Nephron (organoid): ENCODE data around the gene DENND2A.
"Not testable (repeated sequence)": the region's sequence is repeated elsewhere in the genome, so short reads cannot be mapped to it uniquely, and the experiment has no call there.

Experiments
- H3K27ac Mint-ChIP-seq, 3 experiments: 2 replicates each; pipeline ENCODE4 v1.8.0; 2020; ENCODE audit warnings: mixed read lengths in 3 of 3, mild to moderate bottlenecking in 2 of 3, moderate library complexity in 1 of 3
- H3K27me3 Mint-ChIP-seq: 2 replicates; pipeline ENCODE4 v1.8.0; 2021; ENCODE audit warnings: low read depth, mild to moderate bottlenecking, moderate library complexity, mixed read lengths
- H3K36me3 Mint-ChIP-seq: 2 replicates; pipeline ENCODE4 v1.8.0; 2020; ENCODE audit warnings: low read depth, mixed read lengths
- H3K4me1 Mint-ChIP-seq: 2 replicates; pipeline ENCODE4 v1.8.0; 2020; ENCODE audit warnings: mixed read lengths
- H3K4me3 Mint-ChIP-seq, 3 experiments: 2 replicates each; pipeline ENCODE4 v1.8.0; 2020; ENCODE audit warnings: mild to moderate bottlenecking in 3 of 3, mixed read lengths in 3 of 3, moderate library complexity in 2 of 3
- H3K9me3 Mint-ChIP-seq: 2 replicates; pipeline ENCODE4 v1.8.0; 2020; ENCODE audit warnings: mixed read lengths
- CTCF ChIP-seq, 3 experiments: fragments of 200-600 bp; sonication (generic); IDR thresholded peaks; one replicate each; pipeline ENCODE4 v1.5.0; 2021; ENCODE audit warnings: antibody characterized with exemption in 3 of 3; ENCODE audit not compliant: unreplicated experiment in 3 of 3

The DENND2A gene

GRCh38 chr7:140576589-140576988, 64.0 kb downstream of the DENND2A start:
- H3K36me3 Mint-ChIP-seq = peaks cover 46% of the 10 kb centered on the region
- H3K27ac Mint-ChIP-seq = no peak overlapping the region
- no peaks in the 10 kb centered on the region for H3K4me1 Mint-ChIP-seq
- no peak for TF ChIP-seq CTCF (IDR thresholded peaks at IDR 0.05; ENCODE audit: unreplicated experiment in 3 of 3)
- no peak overlapping the region for H3K4me3 Mint-ChIP-seq
- no peaks in the 10 kb centered on the region for H3K9me3 Mint-ChIP-seq
- no peaks in the 10 kb centered on the region for H3K27me3 Mint-ChIP-seq

- peaks cover 57% of the 10 kb centered on the region for H3K36me3 Mint-ChIP-seq
Observed at GRCh38 chr7:140571538-140572122, 69.0 kb downstream of the DENND2A start.

GRCh38 chr7:140570120-140570519, 70.5 kb downstream of the DENND2A start:
- Mint-ChIP-seq H3K27me3 (no peaks in the 10 kb centered on the region), H3K9me3 (no peaks in the 10 kb centered on the region), H3K4me3 (no peak overlapping the region), H3K4me1 (no peaks in the 10 kb centered on the region), H3K27ac (no peak overlapping the region), H3K36me3 (peaks cover 57% of the 10 kb centered on the region)
- no peak for TF ChIP-seq CTCF (IDR thresholded peaks at IDR 0.05; ENCODE audit: unreplicated experiment in 3 of 3)

More at GRCh38 chr7:140571538-140572122, 69.0 kb downstream of the DENND2A start:
- Mint-ChIP-seq H3K4me3 (no peak overlapping the region), H3K27me3 (no peaks in the 10 kb centered on the region), H3K9me3 (no peaks in the 10 kb centered on the region), H3K27ac (no peak overlapping the region), H3K4me1 (no peaks in the 10 kb centered on the region)
- TF ChIP-seq CTCF (IDR thresholded peaks at IDR 0.05; ENCODE audit: unreplicated experiment in 3 of 3) = no peak

GRCh38 chr7:140568021-140568813, 72.4 kb downstream of the DENND2A start:
- H3K27ac Mint-ChIP-seq = peak overlapping the region in 1 of 3 experiments; percentile 44
- H3K9me3 Mint-ChIP-seq = no peaks in the 10 kb centered on the region
- H3K27me3 Mint-ChIP-seq = no peaks in the 10 kb centered on the region
- no peak overlapping the region for H3K4me3 Mint-ChIP-seq
- no peak for TF ChIP-seq CTCF (IDR thresholded peaks at IDR 0.05; ENCODE audit: unreplicated experiment in 3 of 3)
- H3K4me1 Mint-ChIP-seq = peaks cover 10% of the 10 kb centered on the region
- peaks cover 55% of the 10 kb centered on the region for H3K36me3 Mint-ChIP-seq

- Mint-ChIP-seq H3K27ac (peak overlapping the region in 1 of 3 experiments; percentile 17), H3K36me3 (peaks cover 52% of the 10 kb centered on the region), H3K4me1 (peaks cover 16% of the 10 kb centered on the region)
- H3K27me3 Mint-ChIP-seq, H3K9me3 Mint-ChIP-seq, H3K4me3 Mint-ChIP-seq: not testable (repeated sequence)
Observed at GRCh38 chr7:140566186-140566585, 74.4 kb downstream of the DENND2A start.

- Mint-ChIP-seq H3K27ac (peak overlapping the region in 1 of 3 experiments; percentile 17), H3K36me3 (peaks cover 52% of the 10 kb centered on the region), H3K4me1 (peaks cover 16% of the 10 kb centered on the region)
- not testable (repeated sequence) for H3K27me3 Mint-ChIP-seq, H3K9me3 Mint-ChIP-seq, H3K4me3 Mint-ChIP-seq
Observed at GRCh38 chr7:140565761-140566160, 74.9 kb downstream of the DENND2A start.

- Mint-ChIP-seq H3K9me3 (no peaks in the 10 kb centered on the region), H3K27ac (peak overlapping the region; percentile 47 to 91 (median 76)), H3K27me3 (no peaks in the 10 kb centered on the region), H3K4me1 (peaks cover 16% of the 10 kb centered on the region), H3K36me3 (peaks cover 57% of the 10 kb centered on the region), H3K4me3 (no peak overlapping the region)
- no peak for TF ChIP-seq CTCF (IDR thresholded peaks at IDR 0.05; ENCODE audit: unreplicated experiment in 3 of 3)
Observed at GRCh38 chr7:140564643-140565042, 76.0 kb downstream of the DENND2A start.
